HCT116 (cell line): ENCODE data around the gene CAPNS1. TPM values are rescaled to one million over a fixed set of nuclear protein-coding genes. Genes with fewer than 3 reads are reported as not detected.
A peak's percentile ranks its signal among the peaks of the same experiment; 100 is the strongest.

Source experiments
- ATAC-seq: fragments of 200-7000 bp; cut with Tn5 transposase; 2 replicates; pipeline ENCODE4 v1.9.1; 2020; ENCODE audit warnings: mild to moderate bottlenecking, moderate library complexity
- BruUV-seq: library from RNA; stranded (reverse); fragments of 400-500 nt; replicated peaks from 2 replicates; lab custom pipeline; 2021; lab: Mats Ljungman, UMichigan
- CTCF ChIA-PET: fragments of 300-600 bp; sonication (Branson Sonifier 250); formaldehyde crosslinking; loops from one replicate; lab custom pipeline; 2021; ENCODE audit warnings: antibody characterized with exemption; lab: Charles Lee
- POLR2A ChIA-PET: fragments of 300-600, 350-600 bp; sonication (Branson Sonifier 250); formaldehyde crosslinking; loops from one replicate; lab custom pipeline; 2021; ENCODE audit warnings: antibody characterized with exemption; lab: Charles Lee
- RAD21 ChIA-PET, 2 experiments: fragments of 300-600 bp; sonication (Branson Sonifier 250); formaldehyde crosslinking; loops; one replicate each; lab custom pipeline; 2023; ENCODE audit warnings: low total read pairs in 2 of 2; ENCODE audit not compliant: uncharacterized antibody in 2 of 2, unreplicated experiment in 2 of 2, low non-redundant PET in 1 of 2; lab: Charles Lee
- DNase-seq: peaks from one replicate; pipeline ENCODE4 v3.0.0-alpha.2; 2010; ENCODE audit warnings: low read depth, low spot score
- H2AFZ ChIP-seq: fragments of 200-600 bp; shearing (Covaris generic), sonication (generic); 2 replicates; pipeline ENCODE4 v1.6.1; 2017; ENCODE audit warnings: low read depth, mixed run types, mixed read lengths, antibody characterized with exemption, low read length; ENCODE audit not compliant: poor library complexity, severe bottlenecking
- H3K27ac ChIP-seq: 2 replicates; pipeline ENCODE4 v1.5.1; 2012; ENCODE audit warnings: low read depth, low read length
- H3K27me3 ChIP-seq: fragments of 200-600 bp; sonication (generic); 2 replicates; pipeline ENCODE4 v1.6.1; 2016; ENCODE audit warnings: mixed run types, low read length, mixed read lengths; ENCODE audit not compliant: insufficient read depth
- H3K36me3 ChIP-seq, 2 experiments: fragments of 200-500 bp in 1 of 2; fragments of 200-600 bp in 1 of 2; sonication (Bioruptor generic) in 1 of 2; sonication (generic) in 1 of 2; 2 replicates each; pipeline versions ENCODE4 v1.5.1 to v1.6.1; 2014 to 2016; ENCODE audit warnings: low read length in 2 of 2, inconsistent platforms in 1 of 2, mixed read lengths in 1 of 2, mixed run types in 1 of 2; ENCODE audit not compliant: insufficient read depth in 2 of 2, control insufficient read depth in 1 of 2
- H3K4me1 ChIP-seq, 2 experiments: fragments of 200-600 bp in 1 of 2; sonication (generic) in 1 of 2; 2 replicates each; pipeline versions ENCODE4 v1.5.1 to v1.6.1; 2012 to 2017; ENCODE audit warnings: low read length in 2 of 2, inconsistent platforms in 1 of 2, mild to moderate bottlenecking in 1 of 2, mixed read lengths in 1 of 2, mixed run types in 1 of 2, moderate library complexity in 1 of 2; ENCODE audit not compliant: insufficient read depth in 2 of 2, control insufficient read depth in 1 of 2
- H3K4me2 ChIP-seq: fragments of 200-600 bp; sonication (generic); 2 replicates; pipeline ENCODE4 v1.6.1; 2017; ENCODE audit warnings: mixed run types, low read length, mixed read lengths
- H3K4me3 ChIP-seq, 2 experiments: fragments of 200-600 bp in 1 of 2; sonication (generic) in 1 of 2; replicated peaks in 1 of 2; 2 replicates each; pipeline ENCODE4 v1.5.1; 2011 to 2016; ENCODE audit warnings: low read length in 2 of 2, control low read depth in 1 of 2, low read depth in 1 of 2, mild to moderate bottlenecking in 1 of 2, mixed read lengths in 1 of 2, mixed run types in 1 of 2
- H3K79me2 ChIP-seq: fragments of 200-600 bp; sonication (generic); 2 replicates; pipeline ENCODE4 v1.6.1; 2017; ENCODE audit warnings: mild to moderate bottlenecking, mixed run types, low read length, moderate library complexity, mixed read lengths; ENCODE audit not compliant: insufficient read depth
- H3K9ac ChIP-seq: fragments of 200-600 bp; sonication (generic); 2 replicates; pipeline ENCODE4 v1.6.1; 2016; ENCODE audit warnings: low read length, mixed read lengths
- H3K9me2 ChIP-seq: fragments of 200-600 bp; sonication (generic), shearing (Covaris generic); 2 replicates; pipeline ENCODE4 v1.6.1; 2017; ENCODE audit warnings: mixed run types, mild to moderate bottlenecking, moderate library complexity; ENCODE audit not compliant: insufficient read depth
- H3K9me3 ChIP-seq, 2 experiments: fragments of 200-500 bp in 1 of 2; fragments of 200-600 bp in 1 of 2; sonication (Bioruptor generic) in 1 of 2; sonication (generic) in 1 of 2; 2 replicates each; pipeline ENCODE4 v1.6.1; 2014 to 2017; ENCODE audit warnings: low read length in 2 of 2, mixed read lengths in 2 of 2, inconsistent platforms in 1 of 2, low read depth in 1 of 2, mild to moderate bottlenecking in 1 of 2, mixed run types in 1 of 2, moderate library complexity in 1 of 2; ENCODE audit not compliant: control insufficient read depth in 1 of 2, insufficient read depth in 1 of 2
- H4K20me1 ChIP-seq: fragments of 200-600 bp; sonication (generic), shearing (Covaris generic); 2 replicates; pipeline ENCODE4 v1.6.1; 2017; ENCODE audit warnings: mixed run types, mild to moderate bottlenecking, moderate library complexity; ENCODE audit not compliant: insufficient read depth
- EZH2 ChIP-seq: fragments of 200-600 bp; sonication (generic); IDR thresholded peaks from 2 replicates; pipeline ENCODE4 v1.6.1; 2017; ENCODE audit warnings: antibody characterized with exemption, mixed run types
- intact Hi-C: fragments of 100-400 bp; cut with micrococcal nuclease; formaldehyde crosslinking; loops from 2 replicates; pipeline ENCODE4 v1.10.0; 2022
- total RNA-seq: library from RNA; stranded (reverse); gene quantifications from one replicate; pipeline ENCODE4 v1.2.1, GENCODE V29; 2021; ENCODE audit not compliant: unreplicated experiment
- TF ChIP-seq, protein P1 (sequence below), 3 experiments: fragments of 200-600 bp in 1 of 3; sonication (generic) in 1 of 3; IDR thresholded peaks in 2 of 3; conservative IDR thresholded peaks in 1 of 3; 2 replicates each; pipeline ENCODE4 v1.5.1; 2012 to 2017; ENCODE audit warnings: low read depth in 2 of 3, low read length in 2 of 3, antibody characterized with exemption in 1 of 3, borderline replicate concordance in 1 of 3, control low read depth in 1 of 3, mild to moderate bottlenecking in 1 of 3, mixed read lengths in 1 of 3, mixed run types in 1 of 3, moderate library complexity in 1 of 3; ENCODE audit not compliant: insufficient read depth in 1 of 3

The CAPNS1 gene
- total RNA-seq, 1 experiment from 2014 or later, result 621 TPM

DNA sequence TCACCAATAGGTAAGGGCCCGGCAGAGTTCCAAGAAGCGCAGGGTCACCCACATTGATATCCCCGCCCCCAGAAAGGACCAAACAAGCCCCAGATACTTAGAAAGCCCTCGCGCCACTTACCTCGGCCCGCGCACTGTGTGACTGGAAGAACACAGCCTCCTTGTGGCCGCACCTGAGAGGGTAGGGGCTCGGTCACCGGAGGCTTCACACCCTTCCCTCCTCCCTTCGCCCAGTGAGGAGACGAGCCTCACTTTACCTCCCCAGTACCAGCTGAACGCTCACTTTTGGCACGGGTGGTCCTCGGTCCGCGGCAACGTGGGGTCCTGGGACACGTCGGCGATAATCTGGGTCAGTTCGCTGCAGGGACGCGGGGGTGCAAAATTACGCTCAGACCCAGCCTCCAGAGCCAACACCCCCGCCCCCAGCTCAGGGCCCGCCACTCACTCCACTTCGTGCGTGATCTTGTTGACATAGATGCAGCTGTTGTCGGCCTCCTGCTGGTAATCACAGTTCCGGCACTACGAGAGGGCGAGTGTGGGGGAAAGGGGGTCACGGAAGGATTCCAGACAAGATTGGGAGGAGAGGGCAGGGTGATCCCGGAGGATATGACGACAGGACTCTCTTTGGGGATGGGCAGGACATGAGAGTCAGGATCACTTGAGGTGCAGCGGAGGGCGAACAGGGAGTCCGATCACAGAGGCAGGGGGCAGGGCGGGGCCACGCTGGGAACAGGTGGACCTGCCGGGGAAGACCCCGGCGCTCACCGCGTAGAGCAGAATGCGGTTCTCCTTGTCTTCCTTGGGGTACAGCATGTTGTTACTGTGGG is 25.8 kb upstream of the CAPNS1 start:
- Histone ChIP-seq H3K9me3 (no peaks in the 10 kb centered on the region), H3K4me2 (peak overlapping the region; percentile 95), H3K79me2 (peaks cover 28% of the 10 kb centered on the region), H3K9me2 (no peaks in the 10 kb centered on the region), H2AFZ (no peak overlapping the region), H4K20me1 (no peaks in the 10 kb centered on the region), H3K4me3 (peak overlapping the region; percentile 82 to 99), H3K9ac (peak overlapping the region; percentile 86), H3K27me3 (no peaks in the 10 kb centered on the region), H3K36me3 (peaks cover 13 to 14% of the 10 kb centered on the region in 2 experiments; a peak in 3 of 4 replicates), H3K27ac (peak overlapping the region; percentile 92), H3K4me1 (peaks cover 7 to 27% of the 10 kb centered on the region in 2 experiments; a peak in 3 of 4 replicates)
- DNase-seq (no peak), ATAC-seq (peak; percentile 4; the same call in 1 of the 2 replicates)
- TF ChIP-seq, protein P1, sequence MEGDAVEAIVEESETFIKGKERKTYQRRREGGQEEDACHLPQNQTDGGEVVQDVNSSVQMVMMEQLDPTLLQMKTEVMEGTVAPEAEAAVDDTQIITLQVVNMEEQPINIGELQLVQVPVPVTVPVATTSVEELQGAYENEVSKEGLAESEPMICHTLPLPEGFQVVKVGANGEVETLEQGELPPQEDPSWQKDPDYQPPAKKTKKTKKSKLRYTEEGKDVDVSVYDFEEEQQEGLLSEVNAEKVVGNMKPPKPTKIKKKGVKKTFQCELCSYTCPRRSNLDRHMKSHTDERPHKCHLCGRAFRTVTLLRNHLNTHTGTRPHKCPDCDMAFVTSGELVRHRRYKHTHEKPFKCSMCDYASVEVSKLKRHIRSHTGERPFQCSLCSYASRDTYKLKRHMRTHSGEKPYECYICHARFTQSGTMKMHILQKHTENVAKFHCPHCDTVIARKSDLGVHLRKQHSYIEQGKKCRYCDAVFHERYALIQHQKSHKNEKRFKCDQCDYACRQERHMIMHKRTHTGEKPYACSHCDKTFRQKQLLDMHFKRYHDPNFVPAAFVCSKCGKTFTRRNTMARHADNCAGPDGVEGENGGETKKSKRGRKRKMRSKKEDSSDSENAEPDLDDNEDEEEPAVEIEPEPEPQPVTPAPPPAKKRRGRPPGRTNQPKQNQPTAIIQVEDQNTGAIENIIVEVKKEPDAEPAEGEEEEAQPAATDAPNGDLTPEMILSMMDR (IDR thresholded peaks at IDR 0.05 in 2 of 3, conservative IDR thresholded peaks at IDR 0.05 in 1 of 3; ENCODE audit: borderline replicate concordance in 1 of 3, insufficient read depth in 1 of 3, low read depth in 2 of 3, low read length in 2 of 3), result peak in 2 of 3 experiments; percentile 5 to 15; a peak in 2 of 6 replicates
- no peak for TF ChIP-seq EZH2
- TSS peak; percentile 66 for BruUV-seq
- ChIA-PET RAD21 (interaction anchor here in 1 of 2 experiments (1.2 kb wide), 1 partner anchor 54 kb away, joined by 3 read pairs; no protein-coding TSS in a partner anchor), POLR2A (interaction anchor here (0.7 to 1.3 kb wide), 3 partner anchors 14 to 100 kb away, joined by 3 to 19 read pairs (median 6); partner anchors contain the start of genes THAP8, ZNF146 and ZNF565), CTCF (interaction anchor here (2.3 kb wide), 1 partner anchor 13 kb away, joined by 16 read pairs; no protein-coding TSS in a partner anchor)
- intact Hi-C loops, result loop anchor here (10.0 kb wide), 1 partner anchor 109 kb away; the partner anchor contains the start of gene SYNE4
